DND-41 (cell line): Measurements from ENCODE around the gene CHD6.

ENCODE experiments used
- EZH2 ChIP-seq: IDR thresholded peaks from 3 replicates; pipeline ENCODE4 v1.6.1; 2012; ENCODE audit warnings: borderline replicate concordance, low read depth, mild to moderate bottlenecking, moderate library complexity, low read length, inconsistent platforms; ENCODE audit not compliant: severe bottlenecking
- TF ChIP-seq, protein P1 (sequence below): IDR thresholded peaks from 2 replicates; pipeline ENCODE4 v1.5.1; 2012; ENCODE audit warnings: borderline replicate concordance, low read length, moderate library complexity, mild to moderate bottlenecking; ENCODE audit not compliant: poor library complexity, severe bottlenecking; ENCODE audit errors: extremely low read depth

GRCh38 chr20:41452226-41452625 is 166.0 kb downstream of the CHD6 start:
- TF ChIP-seq, protein P1, sequence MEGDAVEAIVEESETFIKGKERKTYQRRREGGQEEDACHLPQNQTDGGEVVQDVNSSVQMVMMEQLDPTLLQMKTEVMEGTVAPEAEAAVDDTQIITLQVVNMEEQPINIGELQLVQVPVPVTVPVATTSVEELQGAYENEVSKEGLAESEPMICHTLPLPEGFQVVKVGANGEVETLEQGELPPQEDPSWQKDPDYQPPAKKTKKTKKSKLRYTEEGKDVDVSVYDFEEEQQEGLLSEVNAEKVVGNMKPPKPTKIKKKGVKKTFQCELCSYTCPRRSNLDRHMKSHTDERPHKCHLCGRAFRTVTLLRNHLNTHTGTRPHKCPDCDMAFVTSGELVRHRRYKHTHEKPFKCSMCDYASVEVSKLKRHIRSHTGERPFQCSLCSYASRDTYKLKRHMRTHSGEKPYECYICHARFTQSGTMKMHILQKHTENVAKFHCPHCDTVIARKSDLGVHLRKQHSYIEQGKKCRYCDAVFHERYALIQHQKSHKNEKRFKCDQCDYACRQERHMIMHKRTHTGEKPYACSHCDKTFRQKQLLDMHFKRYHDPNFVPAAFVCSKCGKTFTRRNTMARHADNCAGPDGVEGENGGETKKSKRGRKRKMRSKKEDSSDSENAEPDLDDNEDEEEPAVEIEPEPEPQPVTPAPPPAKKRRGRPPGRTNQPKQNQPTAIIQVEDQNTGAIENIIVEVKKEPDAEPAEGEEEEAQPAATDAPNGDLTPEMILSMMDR: no peak
- TF ChIP-seq EZH2: no peak
